DMS114 treated with DMSO at 0.1 percent for 48 hours (cell line): ENCODE results near the gene FAM13A.

ENCODE experiments used
- DNase-seq: peaks from one replicate; lab custom pipeline; 2025; ENCODE audit not compliant: unreplicated experiment; lab: John Stamatoyannopoulos, UW

Gene FAM13A

GRCh38 chr4:88754796-88755195, 302.2 kb downstream of the FAM13A start:
- DNase-seq: no peak

DNA sequence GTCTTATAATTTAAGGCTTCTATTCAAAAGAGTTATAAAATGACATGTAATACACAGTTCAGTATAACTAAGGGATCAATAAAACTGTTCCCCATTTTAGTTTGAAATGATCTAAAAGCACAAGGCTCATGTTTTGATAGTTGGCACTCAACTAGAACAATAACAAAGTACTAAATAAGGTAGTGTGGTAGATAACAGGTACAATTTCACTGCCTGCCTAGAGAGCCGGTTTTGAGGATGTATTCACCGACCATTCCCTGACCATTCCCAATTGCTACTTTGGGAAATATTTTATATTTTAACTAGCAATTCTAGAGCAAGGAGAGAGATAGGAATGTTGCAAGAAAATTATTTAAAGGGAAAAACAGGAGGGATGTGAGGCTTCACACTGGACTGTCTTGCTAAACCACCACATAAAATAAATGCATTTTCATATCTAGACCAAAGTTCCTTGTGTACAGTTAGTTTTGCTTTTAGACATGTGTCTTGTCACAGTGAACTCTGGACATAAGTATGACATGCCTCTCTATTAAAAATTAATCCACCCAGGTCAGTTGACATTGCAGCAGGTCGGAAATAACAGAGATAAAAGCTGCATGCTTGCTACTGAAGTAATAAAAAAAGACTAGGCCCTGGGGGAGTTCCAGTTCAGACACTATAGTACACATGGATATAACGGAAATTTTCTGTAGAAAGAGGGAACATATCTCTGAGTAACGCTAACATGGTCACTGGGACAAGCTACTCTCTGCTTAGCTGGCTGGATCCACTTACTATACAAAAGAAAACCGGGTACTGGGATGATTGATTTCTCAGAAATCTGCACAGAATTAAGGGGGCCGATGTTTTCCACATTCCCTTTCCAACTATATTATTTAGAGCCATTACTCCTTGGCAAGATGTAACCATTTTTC, 303.1 kb downstream of the FAM13A start:
- DNase-seq: no peak

GRCh38 chr4:88752754-88753153, 304.2 kb downstream of the FAM13A start:
- DNase-seq: no peak

DNA sequence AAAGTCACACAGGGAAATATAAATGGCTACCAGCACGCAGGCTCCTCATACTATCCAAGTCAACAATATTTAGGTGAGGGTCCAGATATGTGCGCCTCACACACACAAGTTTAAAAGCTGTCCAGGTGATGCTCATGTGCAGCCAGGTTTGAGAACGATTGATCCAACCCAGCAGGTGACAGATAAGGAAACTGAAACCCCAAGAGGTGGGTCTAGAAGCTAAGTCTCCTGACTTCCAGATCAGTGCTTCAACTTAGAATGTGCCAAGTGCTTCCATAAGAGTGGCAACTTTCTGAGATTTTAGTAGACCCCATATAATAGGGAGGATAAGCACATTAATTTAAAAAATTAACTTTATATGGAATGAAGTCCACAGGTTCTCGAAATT, 304.9 kb downstream of the FAM13A start:
- DNase-seq: no peak

DNA sequence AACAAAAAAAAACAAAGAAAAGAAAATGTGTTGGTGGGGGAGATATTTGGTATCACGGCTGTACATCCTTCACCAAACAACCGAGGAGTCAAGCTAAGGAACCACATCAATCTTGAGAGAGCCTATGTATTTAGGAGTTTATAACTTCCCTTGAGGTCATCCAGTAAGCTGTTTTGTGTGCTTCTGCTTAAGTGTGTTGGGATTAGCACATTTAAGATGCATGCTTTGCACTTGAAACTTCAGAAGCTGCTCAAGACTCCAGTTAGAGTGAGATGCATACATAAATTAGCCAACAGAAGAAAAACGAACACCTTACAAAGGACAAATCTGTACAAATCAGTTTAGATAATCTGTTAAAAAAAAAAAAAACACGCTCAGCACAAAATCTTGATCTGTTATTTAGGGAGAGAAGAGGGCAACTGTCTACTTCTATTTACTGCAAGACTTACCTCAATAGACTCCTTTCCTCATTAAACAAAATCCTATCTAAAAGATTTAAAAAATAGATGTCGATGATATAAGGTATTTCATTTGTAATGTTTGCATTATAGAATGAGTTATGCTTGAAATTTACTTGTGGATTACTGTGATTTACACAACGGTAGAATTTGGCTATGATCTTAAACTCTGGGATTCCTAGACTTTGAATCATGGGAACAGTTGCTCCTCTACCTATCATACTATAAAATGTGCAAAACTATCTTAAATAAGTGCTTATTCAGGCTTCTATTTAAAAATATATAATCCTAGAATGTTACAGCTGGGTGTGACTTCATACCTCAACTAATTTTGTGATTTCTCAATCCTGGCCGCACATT, 305.5 kb downstream of the FAM13A start:
- DNase-seq: no peak

DNA sequence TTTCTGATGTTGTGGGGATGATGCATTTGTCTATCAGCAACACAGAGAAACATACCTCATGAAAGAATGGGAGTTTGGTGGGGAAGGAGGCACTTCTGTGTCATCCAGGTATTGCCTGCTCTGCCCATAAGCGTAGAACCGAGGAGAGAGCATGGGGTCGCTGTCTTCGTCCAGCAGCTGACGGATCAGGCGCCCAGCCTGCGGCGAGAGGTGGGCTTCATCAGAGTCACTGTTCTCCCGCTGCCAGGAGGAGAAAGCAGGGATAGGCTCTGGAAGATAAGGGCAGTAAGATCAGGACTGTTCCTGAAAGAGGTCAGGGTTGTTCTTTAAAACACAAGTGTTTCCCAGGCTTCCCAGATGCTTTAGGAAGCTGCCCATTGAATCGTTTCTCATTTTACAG, 306.6 kb downstream of the FAM13A start:
- no peak for DNase-seq

DNA sequence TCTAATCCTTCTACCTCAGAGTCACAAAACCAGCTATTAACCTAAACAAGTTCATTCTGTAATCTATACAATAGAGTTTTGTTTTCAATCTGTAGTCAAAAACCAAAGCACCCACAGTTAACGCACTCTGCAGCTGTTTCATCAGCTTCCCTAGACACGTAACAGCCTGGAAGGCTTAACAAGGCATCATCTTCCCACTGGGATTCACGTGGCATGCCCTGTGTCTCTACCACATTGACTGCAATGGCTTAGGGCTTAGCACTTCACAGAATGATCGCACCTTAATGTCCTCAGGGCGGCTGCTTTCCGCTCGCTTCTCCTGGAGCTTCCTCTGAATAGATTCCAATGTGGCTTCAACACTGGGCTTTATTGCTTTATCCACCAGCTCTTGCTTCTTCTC, 309.6 kb downstream of the FAM13A start:
- DNase-seq: no peak

- no peak for DNase-seq
Observed at GRCh38 chr4:88746206-88746605, 310.8 kb downstream of the FAM13A start.

DNA sequence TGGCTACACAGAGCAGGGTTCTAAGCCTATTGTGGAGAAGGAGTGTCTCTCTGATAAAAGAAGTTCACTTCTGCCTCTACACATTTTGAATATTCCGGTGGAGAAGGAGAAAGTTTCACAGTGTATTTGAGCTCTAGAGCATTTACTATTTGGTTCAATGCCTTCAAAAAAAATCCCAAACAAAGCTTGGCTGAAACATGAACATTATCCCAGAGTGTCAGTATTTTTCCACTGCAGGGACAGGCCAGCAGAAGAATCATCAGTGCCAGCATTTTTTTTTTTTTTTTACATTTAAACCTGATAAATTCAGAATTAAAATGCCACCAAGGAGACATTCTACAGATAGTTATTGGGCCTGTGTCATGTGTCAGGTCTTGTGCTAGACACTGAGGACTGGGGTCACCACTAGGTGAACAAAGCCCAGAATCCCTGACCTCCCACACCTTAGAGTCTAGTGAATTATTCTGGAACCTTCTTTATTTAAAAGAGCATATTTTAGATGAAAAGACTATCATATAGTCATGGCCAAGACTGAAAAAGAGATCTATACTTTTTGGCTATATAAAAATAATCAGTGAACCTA, 311.3 kb downstream of the FAM13A start:
- no peak for DNase-seq

GRCh38 chr4:88745175-88745574, 311.8 kb downstream of the FAM13A start:
- no peak for DNase-seq

DNA sequence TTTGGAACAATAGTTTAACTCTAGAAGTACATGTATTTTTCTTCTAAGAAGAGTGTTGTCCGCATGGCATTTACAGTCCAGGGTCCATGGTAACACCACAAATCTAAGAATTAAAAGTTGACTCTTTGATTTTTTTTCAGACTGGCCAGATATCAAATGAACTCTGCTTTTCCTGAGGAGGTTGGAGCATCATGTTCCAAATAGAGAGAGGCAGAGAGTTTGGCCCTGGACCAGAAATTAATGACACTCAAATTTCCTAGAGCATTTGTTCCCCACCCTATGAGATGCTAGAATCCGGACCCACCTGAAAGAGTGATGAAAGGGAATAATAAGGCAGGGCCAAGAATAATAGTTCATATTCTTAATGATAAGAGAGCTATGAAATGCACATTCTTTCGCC, 312.4 kb downstream of the FAM13A start:
- no peak for DNase-seq

DNA sequence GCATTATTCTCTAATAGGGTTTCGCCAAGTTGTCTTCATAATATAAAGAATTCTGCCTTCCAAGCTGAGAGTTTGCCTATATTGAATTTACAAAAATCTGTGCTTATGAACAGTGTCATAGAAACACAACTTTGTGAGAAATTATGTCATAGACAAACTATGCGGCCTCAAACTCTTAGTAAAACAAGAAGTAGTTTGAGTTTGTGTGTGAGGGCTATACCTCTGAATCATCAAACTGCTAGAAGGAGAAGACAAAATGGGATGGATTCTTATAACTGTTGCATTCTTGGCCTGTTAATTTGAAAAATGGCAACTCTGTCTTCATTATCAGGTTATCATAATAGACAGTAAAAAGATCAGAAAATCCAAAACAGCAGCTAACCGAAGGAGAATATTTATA, 313.3 kb downstream of the FAM13A start:
- no peak for DNase-seq

GRCh38 chr4:88742561-88742960, 314.4 kb downstream of the FAM13A start:
- no peak for DNase-seq

- DNase-seq: no peak
Observed at GRCh38 chr4:88738180-88738579, 318.8 kb downstream of the FAM13A start.

- no peak for DNase-seq
Observed at GRCh38 chr4:88737307-88737941, 319.6 kb downstream of the FAM13A start.

GRCh38 chr4:88736264-88736663, 320.7 kb downstream of the FAM13A start:
- DNase-seq: no peak

DNA sequence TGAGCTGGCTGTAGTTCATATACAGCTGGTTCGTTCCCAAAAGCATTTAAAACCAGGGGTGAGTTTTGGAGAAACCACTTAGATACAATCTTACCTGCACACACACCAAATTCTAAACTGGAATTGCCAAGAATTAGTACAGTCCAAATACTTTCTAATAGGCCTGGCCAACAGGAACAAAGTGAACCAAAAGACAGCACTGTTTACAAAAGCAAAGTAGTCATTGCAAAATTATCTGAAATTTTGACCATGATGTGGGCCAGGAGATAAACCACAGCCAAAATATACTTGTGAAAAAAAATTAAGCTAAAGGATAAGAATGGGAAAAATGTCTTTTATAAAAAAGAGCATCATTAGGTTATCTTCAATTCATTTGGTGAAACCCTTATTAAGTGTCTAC, 321.4 kb downstream of the FAM13A start:
- DNase-seq: no peak

DNA sequence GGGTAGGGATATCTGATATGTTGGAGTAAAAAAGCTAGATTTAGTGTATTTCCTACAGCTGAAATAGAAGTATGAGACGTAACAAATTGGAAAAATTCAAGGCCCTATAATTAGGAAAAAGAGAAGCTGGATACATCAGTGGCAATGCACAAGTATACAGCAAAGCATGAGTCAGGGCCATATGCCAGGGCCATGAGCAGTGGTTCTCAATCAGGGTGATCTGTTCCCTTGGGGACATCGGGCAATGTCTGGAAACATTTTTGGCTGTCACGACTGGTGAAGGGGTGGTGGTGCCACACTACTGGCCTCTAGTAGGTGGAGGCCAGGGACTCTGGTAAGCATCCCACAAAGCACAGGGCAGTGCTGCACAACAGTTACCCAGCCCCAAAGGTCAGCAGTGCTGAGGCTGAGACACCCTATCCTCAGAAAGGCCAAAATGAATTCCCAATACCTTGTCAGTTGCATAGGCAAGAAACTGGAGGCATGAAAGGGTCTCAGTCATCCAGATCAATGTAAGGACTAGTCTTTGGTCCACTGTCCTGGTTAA, 322.5 kb downstream of the FAM13A start:
- no peak for DNase-seq

- no peak for DNase-seq
Observed at GRCh38 chr4:88732714-88733368, 324.1 kb downstream of the FAM13A start.

- no peak for DNase-seq
Observed at GRCh38 chr4:88731381-88731780, 325.6 kb downstream of the FAM13A start.

DNA sequence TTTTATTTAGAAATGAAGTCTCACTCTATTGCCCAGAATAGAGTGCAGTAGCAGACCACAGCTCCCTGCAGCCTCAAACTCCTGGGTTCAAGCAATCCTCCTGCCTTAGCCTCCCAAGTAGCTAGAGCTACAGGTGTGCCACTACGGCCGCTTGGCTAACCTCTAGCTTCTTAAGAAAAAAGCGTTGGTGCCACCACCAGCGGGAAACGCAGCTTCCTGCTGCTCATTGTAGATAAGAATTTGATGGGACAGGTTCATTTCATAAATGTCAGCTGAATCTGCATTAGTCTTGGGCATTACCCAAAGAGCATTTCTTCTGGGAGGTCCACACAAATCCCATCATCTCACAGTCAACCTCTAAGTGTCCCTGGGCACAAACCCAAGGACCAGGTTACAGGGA, 326.2 kb downstream of the FAM13A start:
- no peak for DNase-seq
